NCI-H748 (cell line): ENCODE measurements around the gene NANOGP8.
"Not testable (repeated sequence)": the region's sequence is repeated elsewhere in the genome, so short reads cannot be mapped to it uniquely, and the experiment has no call there.

Experiments
- DNase-seq: peaks from one replicate; lab custom pipeline; 2025; ENCODE audit not compliant: unreplicated experiment; lab: John Stamatoyannopoulos, UW

Gene NANOGP8

GRCh38 chr15:35095941-35096340 is 10.8 kb upstream of the NANOGP8 start:
- DNase-seq: no peak

GRCh38 chr15:35092846-35093245 is 7.8 kb upstream of the NANOGP8 start:
- no peak for DNase-seq

DNA sequence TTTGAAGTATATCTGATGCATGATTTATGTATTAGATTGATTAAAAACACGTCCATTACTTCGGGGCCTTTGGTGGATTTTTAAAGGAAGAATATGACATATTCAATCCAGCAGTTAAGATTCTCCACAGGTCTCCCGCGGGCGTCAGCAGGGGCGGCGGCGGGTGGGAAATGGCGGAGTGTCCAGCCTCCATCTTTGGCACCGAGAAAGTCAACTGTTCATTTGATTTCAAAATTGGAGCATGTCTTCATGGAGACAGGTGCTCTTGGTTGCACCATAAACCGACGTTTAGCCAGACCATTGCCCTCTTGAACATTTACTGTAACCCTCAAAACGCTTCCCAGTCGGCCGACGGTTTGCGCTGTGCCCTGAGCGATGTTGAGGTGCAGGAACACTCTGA is 7.2 kb upstream of the NANOGP8 start:
- DNase-seq: no peak

DNA sequence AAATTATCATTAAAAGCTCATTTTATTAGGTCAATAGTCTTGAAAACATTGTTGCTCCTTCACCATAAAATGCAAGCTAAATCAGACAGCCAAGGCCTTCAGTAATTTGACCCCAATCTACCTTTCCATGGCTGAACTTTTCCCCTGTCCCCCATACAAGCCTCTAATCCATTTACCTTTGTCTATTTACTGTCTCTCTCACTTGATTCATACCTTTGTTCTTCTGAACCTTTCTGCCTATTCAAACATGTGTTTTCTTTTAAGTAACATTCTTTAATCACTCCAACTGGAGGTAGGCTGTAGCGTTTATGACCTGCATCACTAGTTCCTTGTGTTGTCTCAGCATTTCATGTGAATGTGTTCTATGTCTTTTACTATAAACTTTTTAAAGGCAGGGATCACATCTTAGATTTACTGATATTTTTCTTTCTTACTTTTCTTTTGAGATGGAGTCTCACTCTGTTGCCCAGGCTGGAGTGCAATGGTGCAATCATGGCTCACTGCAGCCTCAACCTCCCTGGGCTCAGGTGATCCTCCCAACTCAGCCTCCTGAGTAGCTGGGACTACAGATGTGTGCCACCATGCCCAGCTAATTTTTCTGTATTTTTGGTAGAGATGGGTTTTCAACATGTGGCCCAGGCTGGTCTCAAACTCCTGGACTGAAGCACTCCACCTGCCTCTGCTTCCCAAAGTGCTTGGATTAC is 5.2 kb upstream of the NANOGP8 start:
- no peak for DNase-seq

DNA sequence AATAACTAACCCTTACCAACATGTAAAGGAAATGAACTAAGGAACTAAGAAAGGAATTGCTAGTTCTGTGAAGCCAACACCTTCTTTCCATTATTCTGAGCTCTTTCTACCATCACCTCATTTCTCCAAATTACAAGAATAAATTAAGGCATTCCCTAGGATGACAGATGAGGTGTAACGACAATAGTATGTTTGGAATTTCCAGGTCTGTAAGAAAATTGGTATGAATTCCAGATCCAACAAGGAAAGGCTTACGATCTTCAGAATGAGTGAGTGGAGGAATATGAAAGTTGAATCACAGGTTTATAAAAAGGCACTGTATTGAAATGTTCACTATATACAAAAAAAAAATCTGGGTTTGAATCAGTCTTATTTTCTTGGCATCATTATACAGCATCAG is 4.5 kb upstream of the NANOGP8 start:
- DNase-seq: no peak

- DNase-seq: no peak
These were observed 3.2 kb upstream of the NANOGP8 start for GRCh38 chr15:35088329-35088728.

DNA sequence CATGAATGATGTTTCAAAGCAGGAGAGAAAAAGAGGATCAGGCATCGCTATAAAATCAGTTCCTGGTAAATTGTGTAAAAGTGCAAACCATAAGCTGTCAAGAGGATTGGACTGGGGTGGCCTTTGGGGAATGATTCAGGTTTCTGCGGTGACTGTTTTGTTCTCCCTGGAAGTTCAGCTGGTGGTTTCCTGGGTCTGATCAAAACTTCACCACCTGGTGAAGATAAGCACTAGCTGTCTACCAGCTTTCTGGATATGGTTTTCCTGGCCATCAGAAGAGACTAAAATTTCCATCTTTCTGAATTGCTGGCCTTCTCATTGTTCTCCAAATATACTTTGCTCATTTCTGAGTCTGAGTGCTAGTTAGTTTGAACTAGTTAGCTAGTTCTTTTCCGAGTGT is 2.7 kb upstream of the NANOGP8 start:
- DNase-seq: no peak

GRCh38 chr15:35082371-35083348 is 2.4 kb downstream of the NANOGP8 start:
- DNase-seq: not testable (repeated sequence)

- DNase-seq: not testable (repeated sequence)
These were observed 3.3 kb downstream of the NANOGP8 start for GRCh38 chr15:35081626-35082365.

GRCh38 chr15:35080226-35080625 is 4.9 kb downstream of the NANOGP8 start:
- DNase-seq: no peak

- DNase-seq: peak; percentile 9
These were observed 6.7 kb downstream of the NANOGP8 start for GRCh38 chr15:35078221-35078915.

DNA sequence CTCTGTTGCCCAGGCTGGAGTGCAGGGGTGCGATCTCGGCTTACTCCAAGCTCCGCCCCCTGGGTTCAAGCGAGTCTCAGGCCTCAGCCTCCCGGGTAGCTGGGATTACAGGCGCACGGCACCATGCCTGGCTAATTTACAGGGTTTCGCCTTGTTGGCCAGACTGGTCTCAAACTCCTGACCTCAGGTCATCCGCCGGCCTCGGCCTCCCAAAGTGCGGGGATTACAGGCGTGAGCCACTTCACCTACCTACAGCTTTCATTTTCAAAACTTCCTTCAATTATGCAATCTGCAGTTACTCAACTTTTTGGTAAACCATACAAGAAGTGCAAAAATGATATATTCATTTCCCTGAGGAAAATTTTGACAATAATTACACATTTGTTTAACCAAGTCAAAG is 14.0 kb downstream of the NANOGP8 start:
- no peak for DNase-seq

GRCh38 chr15:35068846-35069475 is 16.1 kb downstream of the NANOGP8 start:
- DNase-seq: no peak

- no peak for DNase-seq
These were observed 17.4 kb downstream of the NANOGP8 start for GRCh38 chr15:35067496-35068347.

GRCh38 chr15:35066094-35066493 is 19.0 kb downstream of the NANOGP8 start:
- DNase-seq: no peak

- DNase-seq: no peak
These were observed 20.4 kb downstream of the NANOGP8 start for GRCh38 chr15:35064576-35065190.

GRCh38 chr15:35062738-35063099 is 22.4 kb downstream of the NANOGP8 start:
- no peak for DNase-seq

DNA sequence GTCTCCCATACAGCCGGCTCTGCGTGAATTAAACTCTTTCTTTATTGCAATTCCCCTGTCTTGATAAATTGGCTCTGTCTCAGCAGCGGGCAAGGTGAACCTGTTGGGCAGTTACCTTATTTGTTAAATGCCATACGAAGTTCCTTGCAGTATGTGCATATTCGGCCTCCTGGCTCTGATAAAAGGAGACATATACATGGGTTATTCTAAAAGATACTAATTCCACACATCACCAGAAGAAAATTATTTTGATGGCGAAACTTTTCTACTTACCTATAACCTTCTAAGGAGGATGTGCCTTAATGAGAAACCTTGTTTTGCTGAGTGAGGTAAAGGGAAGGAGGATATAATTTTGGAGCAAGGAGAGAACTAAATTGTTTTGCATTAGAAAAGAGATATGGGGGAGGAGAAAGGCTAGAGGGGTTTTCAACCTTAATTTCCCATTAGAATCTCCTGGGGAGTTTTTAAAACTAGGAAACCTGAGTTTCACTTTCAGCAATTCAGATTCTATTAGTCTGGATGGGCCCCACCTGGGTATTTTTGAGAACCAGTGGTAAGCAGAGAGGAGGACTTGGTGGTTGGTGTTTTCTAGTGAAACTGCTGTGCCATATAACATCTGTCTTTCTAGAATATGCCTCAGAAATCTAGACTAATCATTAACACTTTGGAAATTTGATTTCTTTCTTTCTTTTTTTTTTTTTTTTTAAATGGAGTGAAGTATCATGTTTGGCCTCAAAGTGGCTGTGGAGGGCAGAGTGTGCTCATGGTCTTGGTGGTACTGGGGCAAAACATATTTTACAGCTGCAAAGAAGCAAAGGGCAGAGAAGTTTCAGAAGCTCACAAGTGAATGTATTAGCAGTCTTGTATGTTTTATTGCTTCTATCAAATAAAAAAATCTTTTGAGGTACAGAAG is 23.0 kb downstream of the NANOGP8 start:
- DNase-seq: no peak
